A172 (cell line): ENCODE measurements around the gene SLC26A4. TPM values are rescaled to one million over a fixed set of nuclear protein-coding genes. Genes with fewer than 3 reads are reported as not detected.

Experiments
- DNase-seq: peaks from one replicate; pipeline ENCODE4 v3.0.0-alpha.2; 2015; ENCODE audit warnings: low spot score
- total RNA-seq: library from RNA; depleted of rRNA; stranded (reverse); fragments of >200 nt; shearing (Covaris generic); gene quantifications from 2 replicates; pipeline ENCODE4 v1.2.3, GENCODE V29; 2014

SLC26A4 gene
- total RNA-seq, 1 experiment from 2014 or later: 0.02 TPM

GRCh38 chr7:107659666-107660065, 962 bp upstream of the SLC26A4 start:
- DNase-seq: peak; percentile 25

- DNase-seq: no peak
Measured at GRCh38 chr7:107661081-107661864, 645 bp downstream of the SLC26A4 start.

GRCh38 chr7:107661865-107662379, 1.3 kb downstream of the SLC26A4 start:
- DNase-seq: no peak

GRCh38 chr7:107663196-107663595, 2.6 kb downstream of the SLC26A4 start:
- no peak for DNase-seq

- DNase-seq: no peak
Measured at GRCh38 chr7:107666790-107667189, 6.2 kb downstream of the SLC26A4 start.

GRCh38 chr7:107667341-107667740, 6.7 kb downstream of the SLC26A4 start:
- no peak for DNase-seq

GRCh38 chr7:107668296-107668695, 7.7 kb downstream of the SLC26A4 start:
- DNase-seq: no peak

GRCh38 chr7:107672183-107672582, 11.6 kb downstream of the SLC26A4 start:
- no peak for DNase-seq

GRCh38 chr7:107676249-107676648, 15.6 kb downstream of the SLC26A4 start:
- no peak for DNase-seq

- no peak for DNase-seq
Measured at GRCh38 chr7:107678110-107678753, 17.6 kb downstream of the SLC26A4 start.

- DNase-seq: no peak
Measured at GRCh38 chr7:107680478-107680877, 19.9 kb downstream of the SLC26A4 start.

GRCh38 chr7:107682886-107683285, 22.3 kb downstream of the SLC26A4 start:
- DNase-seq: no peak

GRCh38 chr7:107684287-107684686, 23.7 kb downstream of the SLC26A4 start:
- DNase-seq: no peak

- no peak for DNase-seq
Measured at GRCh38 chr7:107684947-107685463, 24.4 kb downstream of the SLC26A4 start.

- DNase-seq: no peak
Measured at GRCh38 chr7:107686816-107687387, 26.3 kb downstream of the SLC26A4 start.

- DNase-seq: peak; percentile 73
Measured at GRCh38 chr7:107687656-107688055, 27.0 kb downstream of the SLC26A4 start.

GRCh38 chr7:107689553-107689952, 28.9 kb downstream of the SLC26A4 start:
- DNase-seq: no peak

- no peak for DNase-seq
Measured at GRCh38 chr7:107690084-107690483, 29.5 kb downstream of the SLC26A4 start.

- peak; percentile 56 for DNase-seq
Measured at GRCh38 chr7:107690611-107691010, 30.0 kb downstream of the SLC26A4 start.

GRCh38 chr7:107691716-107692115, 31.1 kb downstream of the SLC26A4 start:
- no peak for DNase-seq

GRCh38 chr7:107692501-107692900, 31.9 kb downstream of the SLC26A4 start:
- DNase-seq: no peak

- no peak for DNase-seq
Measured at GRCh38 chr7:107693396-107693795, 32.8 kb downstream of the SLC26A4 start.

GRCh38 chr7:107694386-107694785, 33.8 kb downstream of the SLC26A4 start:
- DNase-seq: no peak
